Neutrophil (primary cell): Measurements from ENCODE around the gene CYBA.

ENCODE experiments used
- H3K27ac ChIP-seq: fragments of 200-600 bp; sonication (generic); 2 replicates; pipeline ENCODE4 v1.5.1; 2016; ENCODE audit warnings: mild to moderate bottlenecking, moderate library complexity
- H3K27me3 ChIP-seq: fragments of 200-600 bp; sonication (generic); 2 replicates; pipeline ENCODE4 v1.6.0; 2016; ENCODE audit warnings: mild to moderate bottlenecking
- H3K36me3 ChIP-seq: fragments of 200-600 bp; sonication (generic); 2 replicates; pipeline ENCODE4 v1.5.1; 2017
- H3K4me1 ChIP-seq, 2 experiments: fragments of 200-600 bp in 1 of 2; sonication (generic) in 1 of 2; 1 replicate in 1 of 2; 2 replicates in 1 of 2; pipeline versions ENCODE4 v1.5.1 to v1.6.1; 2013 to 2016; ENCODE audit warnings: low read depth in 1 of 2, low read length in 1 of 2, mild to moderate bottlenecking in 1 of 2, moderate library complexity in 1 of 2; ENCODE audit not compliant: control insufficient read depth in 1 of 2, insufficient read depth in 1 of 2
- H3K4me3 ChIP-seq, 2 experiments: fragments of 200-600 bp in 1 of 2; sonication (generic) in 1 of 2; 1 replicate in 1 of 2; 2 replicates in 1 of 2; pipeline ENCODE4 v1.5.1; 2013 to 2016; ENCODE audit warnings: low read depth in 1 of 2, low read length in 1 of 2, mild to moderate bottlenecking in 1 of 2, moderate library complexity in 1 of 2
- H3K9me3 ChIP-seq: fragments of 200-600 bp; sonication (generic); 2 replicates; pipeline ENCODE4 v1.5.1; 2016
- CTCF ChIP-seq: fragments of 200-600 bp; sonication (generic); IDR thresholded peaks from 2 replicates; pipeline ENCODE4 v1.5.1; 2016; ENCODE audit warnings: antibody characterized with exemption

Gene CYBA

GRCh38 chr16:88697116-88697830, 46.4 kb upstream of the CYBA start:
- no peak overlapping the region for H3K4me3 ChIP-seq
- peak overlapping the region; percentile 100 for H3K27ac ChIP-seq
- H3K4me1 ChIP-seq: peaks cover 58 to 64% of the 10 kb centered on the region in 2 experiments
- no peak for TF ChIP-seq CTCF
- peaks cover 69% of the 10 kb centered on the region for H3K36me3 ChIP-seq
- no peaks in the 10 kb centered on the region for H3K9me3 ChIP-seq
- H3K27me3 ChIP-seq: no peaks in the 10 kb centered on the region

GRCh38 chr16:88696441-88696840, 45.6 kb upstream of the CYBA start:
- Histone ChIP-seq H3K27ac (peak overlapping the region; percentile 100), H3K4me1 (peaks cover 58 to 64% of the 10 kb centered on the region in 2 experiments), H3K4me3 (no peak overlapping the region), H3K27me3 (no peaks in the 10 kb centered on the region), H3K36me3 (peaks cover 69% of the 10 kb centered on the region), H3K9me3 (no peaks in the 10 kb centered on the region)
- TF ChIP-seq CTCF: no peak

GRCh38 chr16:88695753-88696152, 44.9 kb upstream of the CYBA start:
- Histone ChIP-seq H3K4me1 (peaks cover 60 to 65% of the 10 kb centered on the region in 2 experiments), H3K9me3 (no peaks in the 10 kb centered on the region), H3K27me3 (no peaks in the 10 kb centered on the region), H3K36me3 (peaks cover 69% of the 10 kb centered on the region), H3K4me3 (no peak overlapping the region), H3K27ac (peak overlapping the region; percentile 100)
- no peak for TF ChIP-seq CTCF

- peak overlapping the region; percentile 100 for H3K27ac ChIP-seq
- H3K27me3 ChIP-seq: no peaks in the 10 kb centered on the region
- H3K4me1 ChIP-seq: peaks cover 60 to 65% of the 10 kb centered on the region in 2 experiments
- peaks cover 65% of the 10 kb centered on the region for H3K36me3 ChIP-seq
- no peak overlapping the region for H3K4me3 ChIP-seq
- no peaks in the 10 kb centered on the region for H3K9me3 ChIP-seq
- TF ChIP-seq CTCF: no peak
Observed at GRCh38 chr16:88695218-88695617, 44.4 kb upstream of the CYBA start.

- Histone ChIP-seq H3K36me3 (peaks cover 58% of the 10 kb centered on the region), H3K9me3 (no peaks in the 10 kb centered on the region), H3K4me1 (peaks cover 53 to 60% of the 10 kb centered on the region in 2 experiments), H3K4me3 (no peak overlapping the region), H3K27ac (peak overlapping the region; percentile 100), H3K27me3 (no peaks in the 10 kb centered on the region)
- no peak for TF ChIP-seq CTCF
Observed at GRCh38 chr16:88694221-88695087, 43.6 kb upstream of the CYBA start.
